HG02852 (cell line): ENCODE data around the gene GAS1.

Experiments used
- ATAC-seq: cut with Tn5 transposase; IDR thresholded peaks from one replicate; pipeline ENCODE4 v1.9.1; 2021; ENCODE audit warnings: mild to moderate bottlenecking, moderate library complexity; ENCODE audit not compliant: unreplicated experiment

GAS1 gene

DNA sequence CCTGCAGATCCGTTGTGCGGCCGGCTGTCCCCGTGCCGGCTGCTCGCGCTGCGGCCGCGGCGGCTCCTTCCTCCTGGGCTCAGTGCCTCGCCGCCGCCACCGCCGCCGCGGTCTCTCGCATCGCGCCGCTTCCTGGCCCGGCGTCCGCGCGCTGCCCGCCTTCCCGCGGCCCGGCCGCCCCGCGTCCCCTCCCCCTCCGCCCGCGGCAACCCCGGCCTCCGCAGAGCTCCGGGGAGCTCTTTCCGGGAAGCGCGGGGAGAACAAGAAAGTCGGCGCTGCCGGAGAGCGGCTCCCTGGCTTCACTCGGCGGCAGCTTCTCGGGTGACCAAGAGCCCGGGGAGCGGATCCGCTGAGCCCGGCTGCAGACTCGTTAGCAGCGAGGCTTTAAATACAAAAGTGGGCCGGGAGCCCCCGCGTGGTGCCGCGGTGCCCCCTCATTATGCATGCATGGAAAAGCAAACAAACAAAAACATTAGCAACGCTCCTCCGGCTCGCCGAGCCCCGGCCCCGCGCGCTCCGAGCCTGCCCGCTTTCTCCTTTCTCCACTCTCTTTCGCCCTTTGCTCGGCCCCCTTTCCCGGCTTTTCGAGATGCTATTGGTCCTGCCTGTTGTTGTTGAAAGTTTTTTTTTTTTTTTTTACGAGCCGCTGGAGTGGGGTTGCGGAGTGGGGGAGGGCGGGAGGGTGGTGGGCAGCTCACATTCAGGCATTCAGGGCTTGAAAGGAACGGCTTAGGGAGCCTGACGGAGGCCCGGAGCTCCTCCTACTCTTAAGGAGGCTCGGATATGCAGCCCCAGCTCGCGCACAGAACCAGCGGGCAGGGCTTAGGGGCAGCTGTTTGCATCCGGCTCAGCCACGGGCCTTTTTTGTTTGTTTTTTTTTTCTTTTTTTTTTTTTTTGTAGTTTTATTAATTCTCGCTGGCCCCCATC lies at the start of gene GAS1:
TSS of gene GAS1 (minus strand) at position 361 of the 928 bp plus-strand sequence. CDS start 727 bp downstream, outside the sequence.
- ATAC-seq = peak; percentile 46

- no peak for ATAC-seq
Measured at GRCh38 chr9:86994231-86994630, 46.9 kb upstream of the GAS1 start.

- ATAC-seq = no peak
Measured at GRCh38 chr9:86993830-86994229, 46.5 kb upstream of the GAS1 start.

GRCh38 chr9:86991077-86991476 lies 43.8 kb upstream of the GAS1 start:
- ATAC-seq = no peak

GRCh38 chr9:86990290-86990689 lies 43.0 kb upstream of the GAS1 start:
- no peak for ATAC-seq

DNA sequence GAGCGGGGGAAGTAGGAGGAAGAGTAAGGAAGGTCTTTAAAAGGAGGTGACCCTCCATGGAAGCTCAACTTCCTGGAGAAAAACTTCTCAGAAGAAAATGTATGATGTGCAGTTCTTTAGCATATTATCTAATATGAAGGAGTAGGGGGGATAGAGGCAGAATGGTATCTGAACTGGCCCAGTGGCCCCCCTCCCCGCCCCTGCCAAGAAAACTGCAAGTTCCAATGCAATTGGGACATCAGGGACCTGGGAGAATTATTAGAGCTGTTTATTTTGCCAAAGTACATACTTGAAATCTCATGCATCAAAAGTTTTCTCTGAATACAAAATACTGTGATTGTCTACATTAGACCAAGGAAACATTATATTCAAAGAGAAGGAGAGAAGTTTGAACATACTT lies 40.6 kb upstream of the GAS1 start:
- ATAC-seq = no peak

DNA sequence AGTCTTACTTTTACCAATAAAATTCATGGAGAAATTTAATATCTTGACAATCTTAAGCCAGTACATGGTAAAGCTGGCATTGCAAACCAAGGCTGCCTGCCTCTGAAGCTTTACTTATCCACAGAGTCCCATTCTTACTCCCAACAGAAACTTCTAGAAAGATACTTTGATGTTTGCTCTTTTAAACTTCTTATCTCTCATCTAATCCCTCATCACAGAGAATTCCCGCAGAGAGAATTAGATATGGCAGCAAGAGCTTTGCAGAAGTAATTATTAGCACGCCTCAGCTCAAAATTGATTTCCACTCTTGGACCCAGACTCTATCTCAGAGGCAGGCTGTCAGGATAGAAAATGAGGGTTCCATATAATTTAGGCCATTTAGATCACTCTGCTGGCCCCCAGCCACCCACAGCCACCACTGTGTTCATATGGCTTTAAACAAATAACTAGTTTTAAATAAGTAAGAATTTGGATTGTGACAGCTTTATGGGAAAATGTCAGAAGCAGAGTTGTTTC lies 37.9 kb upstream of the GAS1 start:
- no peak for ATAC-seq

DNA sequence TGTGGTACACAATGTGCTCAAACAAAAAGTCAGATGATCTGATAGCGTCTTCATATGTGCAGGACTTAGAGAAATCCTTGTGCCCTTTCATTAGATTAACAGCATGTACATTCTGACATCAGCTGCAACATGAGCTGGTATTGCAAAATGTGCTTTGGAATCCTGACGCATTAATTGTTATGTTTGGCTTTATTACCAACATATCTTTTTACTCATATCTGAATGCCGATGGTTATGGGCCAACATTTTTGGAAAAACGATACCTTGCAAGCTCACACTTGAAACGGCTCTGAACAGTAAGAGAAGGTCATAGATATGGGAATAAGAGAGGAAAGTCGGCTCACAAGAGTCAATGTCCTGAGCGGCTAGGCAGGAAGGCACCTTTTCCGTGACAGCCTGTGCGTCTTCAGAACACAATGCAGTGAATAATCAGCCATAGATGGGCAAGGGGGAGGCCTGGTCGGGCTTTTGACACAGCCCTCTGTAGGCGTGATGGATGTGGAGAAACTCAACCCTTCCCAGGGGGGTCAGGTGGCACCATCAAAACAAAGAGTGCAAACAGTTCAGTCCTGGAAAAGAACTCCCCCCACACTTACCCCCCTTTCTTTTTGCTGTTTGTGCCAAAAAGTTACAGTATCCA lies 36.4 kb upstream of the GAS1 start:
- no peak for ATAC-seq

DNA sequence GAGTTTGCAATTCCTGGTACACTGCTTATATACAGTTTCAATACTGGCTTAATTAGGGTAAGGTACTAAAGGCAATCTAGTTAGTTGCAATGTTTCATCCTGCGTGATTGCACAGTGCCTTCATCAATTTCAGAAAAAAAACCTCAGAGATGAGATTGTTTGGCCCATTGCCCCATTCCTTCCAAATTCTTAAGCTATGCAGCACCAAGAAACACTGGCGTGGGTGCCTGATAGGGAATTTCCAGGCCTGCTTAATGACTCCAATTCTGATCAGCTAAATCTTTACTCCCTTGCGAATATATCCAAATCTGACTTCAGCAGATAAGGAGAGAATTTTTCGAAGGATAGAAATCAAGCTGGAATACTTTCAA lies 35.9 kb upstream of the GAS1 start:
- ATAC-seq = no peak

GRCh38 chr9:86980802-86981201 lies 33.5 kb upstream of the GAS1 start:
- no peak for ATAC-seq

GRCh38 chr9:86979657-86980056 lies 32.4 kb upstream of the GAS1 start:
- ATAC-seq = no peak

DNA sequence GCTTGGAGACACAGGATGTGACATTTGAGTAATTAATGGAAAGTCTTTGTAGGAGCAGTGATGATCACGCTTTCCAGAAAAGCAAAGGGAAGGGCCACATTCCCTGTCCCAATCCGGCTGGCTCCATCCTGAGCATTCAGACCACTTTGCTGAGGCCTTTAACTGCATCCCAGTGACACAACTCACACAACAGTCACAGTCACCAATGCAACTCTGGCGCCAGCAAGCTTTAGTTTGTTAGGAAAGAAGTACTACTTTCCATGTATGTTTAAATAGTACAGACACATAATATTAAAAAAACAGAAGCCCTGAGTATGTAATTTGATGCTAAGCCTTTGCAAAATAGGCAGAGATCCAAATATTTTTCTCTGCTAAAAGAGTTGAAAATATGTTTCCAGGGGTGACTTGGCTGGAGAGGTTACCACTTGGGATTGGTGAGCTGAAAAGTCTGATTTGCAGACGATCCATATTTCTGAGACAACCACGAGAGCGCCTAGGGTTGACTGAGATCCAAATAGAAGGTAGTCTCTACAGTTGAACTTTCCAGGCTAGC lies 31.7 kb upstream of the GAS1 start:
- no peak for ATAC-seq

DNA sequence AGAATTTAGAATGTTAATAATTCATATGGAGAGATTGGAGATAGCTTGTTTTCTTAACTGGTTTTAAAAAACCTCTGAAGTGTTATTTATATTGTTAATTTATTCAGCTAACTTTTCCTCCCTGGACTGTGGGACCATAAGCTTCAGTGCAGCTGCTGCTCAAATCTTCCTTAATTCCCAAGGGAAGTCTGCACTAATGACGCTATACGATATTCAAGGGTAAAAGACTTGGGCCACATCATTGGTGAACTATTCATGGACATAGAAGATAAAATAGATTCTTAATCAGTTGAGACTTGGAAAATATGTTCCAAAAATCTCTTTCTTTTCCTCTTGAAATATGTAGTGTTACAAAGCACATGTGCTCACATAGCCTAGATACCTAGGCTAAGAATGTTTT lies 31.1 kb upstream of the GAS1 start:
- no peak for ATAC-seq

GRCh38 chr9:86977205-86977835 lies 30.0 kb upstream of the GAS1 start:
- ATAC-seq = no peak

DNA sequence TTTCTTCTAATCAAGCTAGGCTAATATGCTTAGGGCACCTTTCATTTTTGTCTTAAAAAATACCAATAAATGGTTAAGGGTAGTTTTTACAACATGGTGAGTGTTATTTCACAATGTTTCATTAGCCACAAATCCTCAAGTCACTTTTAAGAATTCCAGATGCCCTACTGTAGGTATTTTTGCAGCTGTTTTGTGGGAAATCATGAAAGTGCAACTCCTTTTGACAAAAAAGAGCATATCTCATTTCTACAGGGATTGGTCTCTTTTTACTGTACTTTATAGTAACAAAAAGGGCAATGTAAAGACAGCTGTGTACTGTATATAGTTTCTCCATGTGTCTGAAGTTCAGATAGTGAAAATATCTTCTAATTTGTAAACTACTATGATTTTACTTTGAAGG lies 28.3 kb upstream of the GAS1 start:
- ATAC-seq = no peak

GRCh38 chr9:86975036-86975435 lies 27.7 kb upstream of the GAS1 start:
- ATAC-seq = no peak

- ATAC-seq = no peak
Measured at GRCh38 chr9:86974421-86974820, 27.1 kb upstream of the GAS1 start.

DNA sequence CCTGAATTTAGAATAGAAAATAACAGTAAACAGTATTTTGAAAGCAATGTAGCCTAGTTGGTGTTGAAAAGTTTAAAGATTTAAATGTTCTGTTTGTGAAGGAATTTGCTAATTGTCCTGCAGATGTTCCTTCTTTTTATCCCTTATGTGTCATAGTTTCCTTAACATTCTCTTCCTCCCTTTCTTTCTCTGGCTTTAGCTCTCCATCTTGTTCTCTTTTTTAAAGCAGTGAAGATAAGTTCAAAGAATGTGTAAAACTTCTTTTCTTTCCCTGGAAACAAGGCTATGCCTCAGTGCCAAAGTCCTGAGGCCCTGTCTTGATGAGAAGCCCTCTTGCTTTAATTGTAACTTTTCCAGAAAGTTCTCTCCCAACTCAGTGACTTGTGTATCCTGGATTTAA lies 24.4 kb upstream of the GAS1 start:
- ATAC-seq = no peak

DNA sequence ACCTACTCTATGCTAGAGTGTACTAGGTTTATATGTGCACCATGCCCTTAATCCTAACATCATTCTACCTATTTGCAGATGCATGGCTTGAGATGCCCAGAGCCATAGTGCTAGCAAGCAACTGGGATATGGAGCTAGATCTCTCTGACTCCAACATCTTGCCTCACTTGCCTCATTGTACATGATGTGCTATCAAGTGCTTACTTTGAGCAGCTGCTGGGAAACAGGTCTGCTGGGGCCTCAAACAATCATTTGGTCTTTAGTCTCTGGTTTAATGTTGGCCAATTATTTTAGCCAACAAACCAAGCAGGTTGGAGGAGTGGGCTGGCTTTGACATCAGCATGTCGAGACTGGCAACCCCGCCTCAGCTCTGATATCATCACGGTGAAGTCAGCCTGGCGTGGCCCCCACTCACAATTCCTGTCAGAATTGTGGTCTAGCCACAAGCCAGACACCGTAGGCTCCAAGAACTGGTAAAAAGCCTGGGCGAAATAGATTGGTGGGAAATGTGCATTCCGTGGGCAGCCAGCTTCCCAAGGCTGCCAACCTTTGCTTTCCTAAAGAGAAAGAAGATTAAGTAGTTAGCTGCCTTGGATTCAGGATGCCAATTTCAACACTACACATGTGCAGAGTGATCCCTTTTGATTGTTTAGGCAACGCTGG lies 21.1 kb upstream of the GAS1 start:
- ATAC-seq = no peak

- ATAC-seq = no peak
Measured at GRCh38 chr9:86966852-86967511, 19.7 kb upstream of the GAS1 start.
